ENCODE measurements around the gene INHA.

DNA sequence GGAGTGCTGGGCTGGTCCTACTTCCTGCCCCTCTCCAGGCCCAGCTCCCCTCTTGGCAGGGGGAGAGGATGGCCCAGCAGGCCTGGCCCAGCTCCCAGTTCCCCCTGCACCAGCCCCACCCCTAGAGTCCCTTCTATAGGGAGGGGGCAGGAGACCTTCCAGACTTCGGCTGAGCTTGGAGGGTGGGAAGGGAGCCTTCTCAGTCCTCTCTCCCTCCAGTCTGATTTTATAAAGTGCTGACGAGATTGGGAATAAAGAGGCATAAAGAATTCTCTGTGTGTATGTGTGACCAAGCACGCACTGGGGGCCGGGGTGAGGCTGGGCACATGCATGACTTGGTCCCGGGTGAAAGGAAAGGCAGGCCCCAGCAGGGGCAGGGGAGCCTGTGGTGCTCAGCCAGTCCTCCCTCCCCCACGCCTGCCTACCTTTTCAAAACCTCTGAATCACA is 33.6 kb upstream of the INHA start:
- TF ChIP-seq SUZ12 (IDR thresholded peaks at IDR 0.05): no peak
- no peak for TF ChIP-seq FOXA1 (IDR thresholded peaks at IDR 0.05)
- TF ChIP-seq, protein P1, sequence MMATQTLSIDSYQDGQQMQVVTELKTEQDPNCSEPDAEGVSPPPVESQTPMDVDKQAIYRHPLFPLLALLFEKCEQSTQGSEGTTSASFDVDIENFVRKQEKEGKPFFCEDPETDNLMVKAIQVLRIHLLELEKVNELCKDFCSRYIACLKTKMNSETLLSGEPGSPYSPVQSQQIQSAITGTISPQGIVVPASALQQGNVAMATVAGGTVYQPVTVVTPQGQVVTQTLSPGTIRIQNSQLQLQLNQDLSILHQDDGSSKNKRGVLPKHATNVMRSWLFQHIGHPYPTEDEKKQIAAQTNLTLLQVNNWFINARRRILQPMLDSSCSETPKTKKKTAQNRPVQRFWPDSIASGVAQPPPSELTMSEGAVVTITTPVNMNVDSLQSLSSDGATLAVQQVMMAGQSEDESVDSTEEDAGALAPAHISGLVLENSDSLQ (IDR thresholded peaks at IDR 0.05): no peak
- TF ChIP-seq FOXK2 (IDR thresholded peaks at IDR 0.05): no peak
- TF ChIP-seq SP1 (IDR thresholded peaks at IDR 0.05): no peak
- no peak for TF ChIP-seq FOXM1 (IDR thresholded peaks at IDR 0.05; ENCODE audit: borderline replicate concordance)
- TF ChIP-seq LEF1 (IDR thresholded peaks at IDR 0.05; ENCODE audit: borderline replicate concordance): no peak
